GM10847 (cell line): ENCODE measurements around the gene ARHGEF17.

Source experiments
- POLR2A ChIP-seq: IDR thresholded peaks from 2 replicates; pipeline ENCODE4 v1.6.1; 2011; ENCODE audit not compliant: insufficient read length; ENCODE audit errors: extremely low read depth

The ARHGEF17 gene

DNA sequence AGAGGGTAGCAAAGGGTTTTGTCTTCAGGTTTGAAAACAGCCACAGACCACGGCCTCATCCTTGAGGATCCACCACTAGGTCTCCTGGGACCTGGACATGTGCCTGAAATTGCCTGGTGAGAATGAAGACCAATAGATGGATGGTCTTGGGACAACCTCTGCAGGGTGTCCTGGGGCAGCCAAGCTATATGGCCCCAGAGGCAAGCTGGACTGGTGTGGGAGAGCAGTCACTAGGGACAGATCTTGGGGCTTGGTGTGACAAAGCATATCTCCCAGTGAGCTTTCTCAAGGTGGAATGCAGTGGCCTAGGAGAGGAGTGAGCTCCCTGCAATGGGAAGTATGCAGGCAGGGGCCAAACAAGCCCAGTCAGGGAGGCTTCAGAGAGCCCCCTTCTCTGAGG, 22.4 kb upstream of the ARHGEF17 start:
- no peak for TF ChIP-seq POLR2A

DNA sequence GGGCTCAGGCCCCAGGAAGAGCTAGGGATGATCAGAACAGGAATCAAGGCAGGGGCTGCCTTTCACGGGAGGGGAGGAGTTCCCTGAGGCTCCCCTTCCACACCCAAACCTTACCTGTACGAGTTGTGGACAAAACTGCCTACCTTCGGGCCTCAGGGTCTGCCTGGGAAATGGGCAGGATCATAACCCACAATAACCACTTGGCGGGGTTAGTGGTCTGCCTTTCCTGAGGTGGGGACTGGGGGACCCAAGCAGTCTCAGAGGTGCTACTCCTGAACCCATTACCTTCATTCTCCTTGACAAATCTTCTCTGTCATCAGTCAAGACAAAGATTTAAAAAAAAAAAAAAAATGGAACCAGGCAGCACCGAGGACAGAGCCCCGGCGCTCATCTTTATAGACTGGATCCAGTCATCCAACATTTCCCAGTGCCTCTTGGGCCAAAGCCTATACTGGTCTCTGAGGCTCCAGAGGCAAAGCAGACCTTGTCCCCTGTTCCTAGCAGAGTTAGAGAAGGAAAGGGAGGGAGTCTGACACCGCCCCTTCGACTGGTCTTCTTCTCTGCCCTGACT, 21.8 kb upstream of the ARHGEF17 start:
- TF ChIP-seq POLR2A = no peak

DNA sequence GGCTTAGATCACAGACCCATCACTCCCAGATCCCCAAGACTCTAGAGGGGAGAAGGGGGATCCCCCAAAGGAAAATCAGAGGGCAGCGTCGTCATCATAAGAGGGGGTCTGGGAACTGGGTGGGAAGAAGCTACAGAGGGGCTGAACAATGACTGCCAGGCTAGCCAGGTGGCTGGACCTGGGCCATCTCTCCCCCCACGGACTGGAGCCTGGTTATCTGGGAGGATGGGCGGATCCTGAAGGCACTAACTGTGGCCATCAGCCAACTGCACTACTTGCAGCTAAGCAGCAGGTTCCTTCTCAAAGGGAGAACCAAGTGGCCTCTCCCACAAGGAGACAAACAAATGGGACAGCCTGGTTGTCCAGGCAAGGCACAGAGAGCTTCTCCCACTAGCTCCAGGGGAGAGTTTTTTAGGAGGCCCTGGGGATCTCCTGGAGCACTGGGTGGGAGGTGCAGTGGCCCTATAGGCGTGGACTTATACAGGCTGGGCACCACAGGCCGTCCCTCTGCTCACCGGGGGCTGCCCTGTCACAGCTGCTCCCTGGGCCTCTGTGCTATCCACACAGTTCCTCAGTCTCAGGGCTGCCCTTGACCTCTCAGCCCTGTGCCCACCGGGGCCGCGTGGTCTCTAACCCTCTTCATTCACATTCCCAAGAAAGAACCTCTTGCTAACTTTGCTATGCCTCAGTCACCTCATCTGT, 20.5 kb upstream of the ARHGEF17 start:
- TF ChIP-seq POLR2A = no peak

DNA sequence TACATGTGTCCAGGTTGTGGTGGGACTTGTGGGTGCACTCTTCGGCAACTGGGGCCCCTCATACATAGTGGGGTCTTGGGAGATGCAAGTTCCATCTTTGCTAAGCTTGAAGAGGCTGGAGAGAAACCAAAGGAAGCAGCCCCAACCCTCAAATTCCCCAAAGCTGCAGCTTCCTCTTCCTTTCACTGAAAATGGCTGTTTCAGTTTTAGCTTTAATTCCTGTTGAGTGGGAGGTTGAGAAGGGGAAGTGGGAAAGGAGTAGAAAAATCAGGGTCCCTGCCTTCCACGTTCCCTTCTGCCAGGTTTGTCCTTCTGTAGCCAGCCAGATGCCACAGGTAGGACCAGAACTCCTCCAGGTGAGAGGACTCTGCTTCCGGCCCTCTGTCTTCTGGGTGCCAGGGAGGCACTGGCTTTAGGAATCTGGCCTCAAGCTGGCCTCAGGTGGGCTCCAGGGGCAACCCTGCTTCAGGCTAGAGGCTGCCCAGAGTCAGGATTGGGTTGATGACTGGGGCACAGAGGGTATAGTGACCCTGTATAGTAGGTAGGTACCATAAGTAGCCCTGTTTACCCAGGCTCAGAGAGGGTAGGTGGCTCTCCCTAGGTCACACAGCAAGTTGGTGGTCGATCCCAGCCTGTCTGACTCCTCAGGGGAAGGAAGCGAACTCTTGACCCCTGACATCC, 19.7 kb upstream of the ARHGEF17 start:
- no peak for TF ChIP-seq POLR2A

DNA sequence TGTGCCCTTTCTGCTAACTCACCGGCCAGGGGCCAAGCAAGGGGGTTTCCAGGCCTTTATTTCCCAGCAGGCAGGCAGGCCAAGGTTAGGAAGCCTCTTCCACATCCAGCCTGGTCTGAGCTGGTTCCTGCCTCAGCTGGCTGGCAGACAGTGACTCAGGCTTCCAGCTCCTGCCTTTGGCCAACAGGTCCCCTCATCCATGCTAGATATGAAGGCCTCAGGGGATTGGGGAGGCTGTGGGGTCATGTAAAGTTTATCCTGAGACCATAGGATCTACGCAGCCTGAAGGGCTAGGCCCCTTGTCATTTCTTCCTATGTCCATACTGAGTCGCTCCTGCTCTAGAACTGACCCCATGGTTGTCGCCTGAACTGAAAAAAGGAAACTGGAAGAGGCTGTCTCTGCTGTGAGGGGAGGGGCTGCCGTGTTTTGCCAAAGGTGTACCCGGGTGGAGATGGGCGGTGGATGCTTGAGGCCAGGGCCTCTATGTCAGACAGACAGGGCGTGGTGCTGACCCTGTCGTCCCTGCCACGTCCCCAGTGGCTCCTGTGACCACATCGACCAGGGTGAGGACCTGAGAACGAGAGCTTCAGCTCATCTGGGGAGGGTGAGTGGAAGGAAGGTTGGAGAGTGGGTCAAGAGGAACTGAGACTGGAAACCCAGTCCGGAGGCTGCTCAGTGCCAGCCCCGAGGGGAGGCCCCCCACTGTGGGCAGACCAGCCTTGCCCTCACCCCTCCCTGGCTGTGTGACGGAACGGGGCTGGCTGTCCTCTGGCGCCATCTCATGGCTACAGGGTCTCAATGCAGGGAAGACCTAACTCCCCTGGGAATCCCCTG, 19.0 kb upstream of the ARHGEF17 start:
- no peak for TF ChIP-seq POLR2A

DNA sequence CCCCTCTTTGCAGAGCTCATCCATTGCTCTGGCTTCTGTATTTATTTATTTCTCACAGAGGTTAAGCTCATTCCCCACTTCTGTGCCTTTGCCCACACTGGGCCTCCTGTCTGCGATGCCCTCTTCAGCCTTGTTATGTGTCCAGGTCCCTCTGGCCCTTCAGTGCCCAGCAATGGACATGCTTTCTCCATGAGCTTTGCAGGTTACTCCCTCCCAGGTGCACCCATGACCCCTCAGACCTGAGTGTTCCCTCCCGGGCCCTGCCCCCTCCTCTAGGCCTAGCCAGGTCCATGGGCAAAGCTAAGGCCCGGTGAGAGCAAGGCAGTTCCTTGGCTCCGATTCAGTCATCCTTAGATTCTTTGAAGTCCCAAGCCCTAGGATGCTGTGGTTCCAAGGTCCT, 17.5 kb upstream of the ARHGEF17 start:
- TF ChIP-seq POLR2A = no peak

DNA sequence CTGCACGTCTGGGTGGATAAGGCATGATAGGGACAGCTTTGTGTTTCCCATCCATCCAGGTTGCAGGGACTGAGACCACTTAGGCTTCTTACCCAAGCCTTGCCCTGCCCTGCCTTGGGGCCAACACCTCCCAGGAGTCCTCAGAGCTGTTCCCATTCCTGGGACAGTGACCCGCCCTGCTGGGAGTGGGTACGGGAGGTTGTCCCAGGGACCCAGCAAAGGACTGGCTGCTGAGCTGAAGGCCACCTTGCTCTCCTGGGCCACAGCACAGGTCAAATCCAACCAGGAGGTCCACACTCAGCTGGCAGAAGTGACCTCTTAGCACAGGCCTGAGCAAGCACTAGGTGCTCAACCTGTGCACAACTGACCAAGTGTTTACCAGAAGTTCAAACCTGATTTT, 16.9 kb upstream of the ARHGEF17 start:
- TF ChIP-seq POLR2A = no peak

DNA sequence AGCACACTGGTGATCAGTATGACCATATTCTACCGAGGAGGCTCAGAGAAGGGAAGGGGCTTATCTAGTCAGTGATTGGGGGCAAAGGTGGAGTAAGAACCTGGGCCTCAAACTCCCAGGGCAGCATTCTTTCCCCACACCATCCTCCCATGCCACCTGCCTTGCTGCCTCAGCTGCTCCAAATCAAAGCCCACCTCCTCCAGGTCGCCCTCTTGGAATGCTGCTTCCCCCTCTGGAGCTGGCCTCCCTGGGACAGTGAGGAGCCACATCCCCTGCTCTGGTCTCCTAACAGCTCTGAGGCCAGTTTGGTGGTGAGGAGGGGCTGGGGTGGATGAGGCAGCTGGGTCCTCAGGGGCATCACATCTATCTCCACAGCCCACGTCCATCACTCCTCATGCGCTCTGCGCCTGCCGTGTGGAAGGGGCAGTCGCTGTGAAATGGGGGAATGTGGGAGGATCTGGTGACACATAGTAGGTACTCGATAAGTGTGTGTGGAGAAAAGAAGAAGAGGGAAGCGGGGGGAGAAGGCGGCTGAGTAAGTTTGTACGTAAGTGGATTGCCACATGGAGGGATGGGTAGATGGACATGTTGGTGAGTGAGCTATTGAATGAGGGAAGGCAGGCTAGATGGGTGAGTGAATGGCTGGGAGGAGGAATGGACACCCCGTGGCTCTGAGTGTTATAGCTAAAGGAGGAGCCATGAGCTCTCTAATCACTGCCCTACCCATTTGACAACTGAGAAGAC, 16.1 kb upstream of the ARHGEF17 start:
- no peak for TF ChIP-seq POLR2A

DNA sequence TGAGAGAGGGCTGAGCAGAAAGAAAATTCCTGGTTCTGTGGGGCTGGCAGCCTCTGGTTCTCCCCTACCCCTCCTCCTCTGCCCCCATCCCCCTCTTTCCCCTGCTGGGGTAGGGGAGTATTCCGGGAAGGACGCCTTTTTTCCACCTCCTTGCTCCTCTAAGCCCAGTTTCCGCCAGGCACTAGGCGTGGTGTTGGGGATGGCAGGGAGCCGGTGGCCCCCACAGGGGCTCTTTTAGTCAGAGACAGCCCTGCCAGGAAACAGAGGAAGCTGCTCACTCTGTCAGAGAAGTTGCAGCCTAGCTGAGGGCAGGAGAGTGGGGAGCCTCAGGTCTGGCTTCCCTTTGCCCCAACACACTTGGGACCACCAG, 15.6 kb upstream of the ARHGEF17 start:
- TF ChIP-seq POLR2A = no peak

DNA sequence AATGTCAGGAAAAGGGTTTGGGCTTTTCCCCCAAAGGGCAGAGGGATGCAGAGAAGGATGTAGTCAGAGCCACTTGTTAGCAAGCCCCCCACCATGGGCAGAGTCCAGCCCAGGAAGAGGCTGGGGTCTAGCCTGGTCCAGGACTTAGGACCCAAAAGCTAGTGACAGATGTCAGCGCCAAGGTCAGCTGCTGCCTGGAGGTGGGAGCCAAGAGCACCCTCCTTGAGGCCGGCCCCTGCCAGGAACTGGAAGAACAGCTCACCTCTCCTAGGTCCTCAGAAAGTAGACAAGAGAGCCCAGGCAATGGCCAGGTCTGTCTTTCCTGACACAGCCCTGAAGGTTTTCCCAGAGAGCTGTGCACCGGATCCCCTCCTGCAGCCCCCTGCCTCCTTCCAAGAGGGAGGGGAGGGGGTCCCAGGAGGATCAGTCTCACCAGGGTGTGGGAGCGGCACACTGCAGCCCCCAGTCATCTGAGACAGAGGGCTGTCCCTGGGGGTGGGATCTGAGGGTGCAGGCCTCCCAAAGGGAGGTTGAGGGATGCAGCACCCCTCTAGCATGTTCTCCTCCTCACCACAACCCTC, 14.6 kb upstream of the ARHGEF17 start:
- TF ChIP-seq POLR2A = no peak

DNA sequence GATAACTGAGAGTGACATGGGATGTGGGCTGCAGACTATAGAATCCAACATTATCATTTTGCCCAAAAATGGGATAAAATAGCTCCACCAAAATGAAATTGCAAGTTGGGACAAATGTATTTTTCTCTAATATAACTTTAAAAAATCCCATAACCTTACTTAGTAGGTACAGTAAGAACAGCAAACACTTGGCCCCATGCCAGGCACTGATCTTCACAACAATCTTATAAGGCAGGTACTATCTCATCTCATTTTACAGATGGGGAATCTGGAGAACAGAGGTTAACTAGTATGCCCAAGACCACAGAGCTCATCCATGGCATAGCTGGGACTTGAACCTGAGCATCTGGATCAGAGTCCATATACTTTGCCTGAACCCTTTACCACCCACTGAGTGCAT, 13.5 kb upstream of the ARHGEF17 start:
- no peak for TF ChIP-seq POLR2A

DNA sequence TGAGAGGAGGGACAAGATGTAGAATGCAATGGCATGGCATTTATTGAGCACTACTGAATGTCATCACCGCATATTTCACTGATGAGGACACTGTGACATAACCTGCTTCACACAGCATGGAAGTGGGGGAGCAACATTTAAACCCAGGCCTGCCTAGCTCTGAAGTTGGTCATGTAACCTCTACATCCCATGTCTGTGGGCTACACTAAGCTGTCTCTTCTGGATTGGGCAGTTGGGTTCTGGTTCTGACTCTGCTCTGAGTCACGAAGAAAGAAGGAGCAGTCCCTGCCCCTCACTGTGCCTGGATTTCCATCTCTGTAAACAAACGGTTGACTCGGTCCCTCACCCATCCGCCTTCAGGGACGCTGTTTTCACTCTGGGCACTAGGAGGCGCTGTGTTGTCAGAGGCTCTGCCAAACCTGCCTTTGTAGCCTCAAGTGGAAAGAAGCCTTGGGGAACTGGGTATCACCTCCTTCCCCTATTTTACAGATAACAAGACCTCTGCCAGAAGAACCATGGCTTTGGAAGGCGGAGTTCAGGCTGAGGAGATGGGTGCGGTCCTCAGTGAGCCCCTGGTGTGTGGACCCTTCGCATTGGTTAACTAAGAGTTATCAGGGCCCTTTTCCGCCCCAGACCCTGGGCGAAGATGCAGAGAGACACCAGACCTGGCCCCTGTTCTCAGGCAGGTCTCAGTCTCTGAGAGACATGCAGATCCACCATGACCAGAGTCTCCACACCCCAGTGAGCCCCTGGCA, 12.7 kb upstream of the ARHGEF17 start:
- TF ChIP-seq POLR2A = no peak

DNA sequence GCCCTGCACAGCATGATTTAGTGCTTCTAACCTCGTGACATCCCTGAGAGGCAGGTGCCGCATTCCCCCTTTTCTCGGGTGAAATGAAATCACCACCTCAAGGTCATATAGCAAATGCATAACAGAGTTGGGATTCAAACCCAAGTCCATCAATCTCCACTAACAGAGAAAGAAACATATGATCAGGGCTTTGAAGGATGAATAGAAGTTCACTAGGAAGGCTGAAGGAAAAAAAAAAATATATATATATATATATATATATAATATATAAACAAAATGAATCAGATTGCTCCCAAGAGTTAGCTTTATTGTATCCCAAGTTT, 12.1 kb upstream of the ARHGEF17 start:
- no peak for TF ChIP-seq POLR2A

DNA sequence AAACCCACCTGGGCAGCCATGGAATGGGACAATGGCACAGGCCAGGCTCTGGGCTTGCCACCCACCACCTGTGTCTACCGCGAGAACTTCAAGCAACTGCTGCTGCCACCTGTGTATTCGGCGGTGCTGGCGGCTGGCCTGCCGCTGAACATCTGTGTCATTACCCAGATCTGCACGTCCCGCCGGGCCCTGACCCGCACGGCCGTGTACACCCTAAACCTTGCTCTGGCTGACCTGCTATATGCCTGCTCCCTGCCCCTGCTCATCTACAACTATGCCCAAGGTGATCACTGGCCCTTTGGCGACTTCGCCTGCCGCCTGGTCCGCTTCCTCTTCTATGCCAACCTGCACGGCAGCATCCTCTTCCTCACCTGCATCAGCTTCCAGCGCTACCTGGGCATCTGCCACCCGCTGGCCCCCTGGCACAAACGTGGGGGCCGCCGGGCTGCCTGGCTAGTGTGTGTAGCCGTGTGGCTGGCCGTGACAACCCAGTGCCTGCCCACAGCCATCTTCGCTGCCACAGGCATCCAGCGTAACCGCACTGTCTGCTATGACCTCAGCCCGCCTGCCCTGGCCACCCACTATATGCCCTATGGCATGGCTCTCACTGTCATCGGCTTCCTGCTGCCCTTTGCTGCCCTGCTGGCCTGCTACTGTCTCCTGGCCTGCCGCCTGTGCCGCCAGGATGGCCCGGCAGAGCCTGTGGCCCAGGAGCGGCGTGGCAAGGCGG, 11.4 kb upstream of the ARHGEF17 start:
- TF ChIP-seq POLR2A = no peak

DNA sequence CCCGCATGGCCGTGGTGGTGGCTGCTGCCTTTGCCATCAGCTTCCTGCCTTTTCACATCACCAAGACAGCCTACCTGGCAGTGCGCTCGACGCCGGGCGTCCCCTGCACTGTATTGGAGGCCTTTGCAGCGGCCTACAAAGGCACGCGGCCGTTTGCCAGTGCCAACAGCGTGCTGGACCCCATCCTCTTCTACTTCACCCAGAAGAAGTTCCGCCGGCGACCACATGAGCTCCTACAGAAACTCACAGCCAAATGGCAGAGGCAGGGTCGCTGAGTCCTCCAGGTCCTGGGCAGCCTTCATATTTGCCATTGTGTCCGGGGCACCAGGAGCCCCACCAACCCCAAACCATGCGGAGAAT, 10.9 kb upstream of the ARHGEF17 start:
- TF ChIP-seq POLR2A = no peak
